H1 (cell line): Measurements from ENCODE around the gene RAB31. TPM values are rescaled to one million over a fixed set of nuclear protein-coding genes. Genes with fewer than 3 reads are reported as not detected.

ENCODE experiments used
- CTCF ChIA-PET: fragments of 300-600 bp; sonication (Branson Sonifier 250); formaldehyde crosslinking; loops from one replicate; lab custom pipeline; 2021; ENCODE audit not compliant: partially characterized antibody; lab: Charles Lee
- POLR2A ChIA-PET: fragments of 300-600 bp; sonication (Branson Sonifier 250); formaldehyde crosslinking; loops from one replicate; lab custom pipeline; 2021; ENCODE audit warnings: inconsistent platforms; ENCODE audit not compliant: partially characterized antibody; lab: Charles Lee
- DNase-seq, 2 experiments: peaks; one replicate each; pipeline versions ENCODE4 v3.0.0 to v3.0.0-alpha.2; 2010 to 2022; ENCODE audit warnings: low spot score in 2 of 2, low read depth in 1 of 2, mixed read lengths in 1 of 2
- FAIRE-seq: peaks from 2 replicates; lab custom pipeline; 2011; peaks lifted over from hg19 to GRCh38; lab: Jason Lieb, UNC
- H2AFZ ChIP-seq: 2 replicates; pipeline ENCODE4 v1.8.1; 2012; ENCODE audit warnings: low read length, inconsistent platforms
- H2AK5ac ChIP-seq: 2 replicates; pipeline ENCODE4 v1.6.1; 2013; ENCODE audit warnings: low read depth, low read length
- H2BK120ac ChIP-seq: replicated peaks from 2 replicates; pipeline ENCODE3; 2013; ENCODE audit warnings: low read depth, low read length, inconsistent platforms
- H2BK12ac ChIP-seq: 2 replicates; pipeline ENCODE4 v1.6.1; 2013; ENCODE audit warnings: low read depth, low read length
- H2BK15ac ChIP-seq: 2 replicates; pipeline ENCODE4 v1.6.1; 2013; ENCODE audit warnings: low read length
- H2BK20ac ChIP-seq: 2 replicates; pipeline ENCODE4 v1.6.1; 2013; ENCODE audit warnings: low read length
- H2BK5ac ChIP-seq: 2 replicates; pipeline ENCODE4 v1.6.1; 2013; ENCODE audit warnings: low read depth, low read length
- H3K14ac ChIP-seq: 2 replicates; pipeline ENCODE4 v1.6.1; 2013; ENCODE audit warnings: inconsistent platforms; ENCODE audit not compliant: insufficient read length
- H3K18ac ChIP-seq: 2 replicates; pipeline ENCODE4 v1.6.1; 2013; ENCODE audit warnings: low read length; ENCODE audit errors: extremely low read depth
- H3K23ac ChIP-seq: 2 replicates; pipeline ENCODE4 v1.6.1; 2013; ENCODE audit warnings: inconsistent platforms; ENCODE audit not compliant: insufficient read length
- H3K23me2 ChIP-seq: 2 replicates; pipeline ENCODE4 v1.6.1; 2013; ENCODE audit warnings: low read depth, low read length
- H3K27ac ChIP-seq: 2 replicates; pipeline ENCODE4 v1.6.1; 2011; ENCODE audit warnings: low read depth, low read length, inconsistent platforms
- H3K27me3 ChIP-seq, 4 experiments: replicated peaks in 1 of 4; 1 replicate in 1 of 4; 2 replicates in 3 of 4; pipeline versions ENCODE4 v1.6.1 to v1.8.1; 2011 to 2013; ENCODE audit warnings: low read length in 3 of 4, mild to moderate bottlenecking in 3 of 4, inconsistent platforms in 2 of 4, mixed read lengths in 2 of 4, moderate library complexity in 1 of 4; ENCODE audit not compliant: control insufficient read depth in 3 of 4, insufficient read depth in 3 of 4; ENCODE audit errors: extremely low read depth in 1 of 4
- H3K36me3 ChIP-seq, 4 experiments: 2 replicates each; pipeline versions ENCODE4 v1.6.1 to v1.8.1; 2011 to 2013; ENCODE audit warnings: mild to moderate bottlenecking in 4 of 4, low read length in 3 of 4, moderate library complexity in 2 of 4, control low read depth in 1 of 4, inconsistent platforms in 1 of 4; ENCODE audit not compliant: insufficient read depth in 4 of 4, control insufficient read depth in 2 of 4
- H3K4ac ChIP-seq: replicated peaks from 2 replicates; pipeline ENCODE3; 2013; ENCODE audit warnings: low read length, low read depth, mixed read lengths, inconsistent platforms; ENCODE audit not compliant: insufficient read length
- H3K4me1 ChIP-seq, 4 experiments: replicated peaks in 1 of 4; 1 replicate in 1 of 4; 2 replicates in 3 of 4; pipeline versions ENCODE4 v1.6.1 to v1.8.1; 2011 to 2013; ENCODE audit warnings: low read length in 3 of 4, inconsistent platforms in 2 of 4, mixed read lengths in 1 of 4; ENCODE audit not compliant: insufficient read depth in 4 of 4, control insufficient read depth in 3 of 4
- H3K4me2 ChIP-seq, 2 experiments: 2 replicates each; pipeline versions ENCODE4 v1.6.1 to v1.8.1; 2011 to 2013; ENCODE audit warnings: low read depth in 2 of 2, low read length in 2 of 2, control low read depth in 1 of 2, inconsistent platforms in 1 of 2, mild to moderate bottlenecking in 1 of 2; ENCODE audit not compliant: insufficient read depth in 1 of 2
- H3K4me3 ChIP-seq, 4 experiments: fragments of 200-600, 300-600 bp in 1 of 4; sonication (generic), shearing (Covaris generic), sonication (Bioruptor Twin) in 1 of 4; 2 replicates each; pipeline versions ENCODE4 v1.5.1 to v1.8.1; 2011 to 2016; ENCODE audit warnings: low read length in 4 of 4, low read depth in 3 of 4, control low read depth in 2 of 4, inconsistent platforms in 2 of 4, mild to moderate bottlenecking in 2 of 4, mixed read lengths in 1 of 4, moderate library complexity in 1 of 4; ENCODE audit not compliant: insufficient read depth in 2 of 4; ENCODE audit errors: extremely low read depth in 1 of 4
- H3K56ac ChIP-seq: replicated peaks from 2 replicates; pipeline ENCODE3; 2013; ENCODE audit warnings: low read depth, mild to moderate bottlenecking, mixed read lengths, low read length, inconsistent platforms; ENCODE audit not compliant: insufficient read length
- H3K79me1 ChIP-seq: 2 replicates; pipeline ENCODE4 v1.6.1; 2013; ENCODE audit warnings: low read depth, low read length, control low read depth
- H3K79me2 ChIP-seq, 2 experiments: 2 replicates each; pipeline versions ENCODE4 v1.6.1 to v1.8.1; 2012 to 2013; ENCODE audit warnings: low read length in 2 of 2, mild to moderate bottlenecking in 2 of 2, inconsistent platforms in 1 of 2; ENCODE audit not compliant: insufficient read depth in 2 of 2, control insufficient read depth in 1 of 2
- H3K9ac ChIP-seq, 4 experiments: replicated peaks in 1 of 4; 1 replicate in 1 of 4; 2 replicates in 3 of 4; pipeline versions ENCODE4 v1.6.1 to v1.8.1; 2011 to 2013; ENCODE audit warnings: low read depth in 3 of 4, low read length in 3 of 4, control low read depth in 2 of 4, mild to moderate bottlenecking in 2 of 4, moderate library complexity in 2 of 4, inconsistent platforms in 1 of 4; ENCODE audit errors: extremely low read depth in 1 of 4
- H3K9me3 ChIP-seq, 2 experiments: 2 replicates each; pipeline versions ENCODE4 v1.6.1 to v1.8.1; 2012 to 2013; ENCODE audit warnings: mild to moderate bottlenecking in 2 of 2, moderate library complexity in 2 of 2, control low read depth in 1 of 2, inconsistent platforms in 1 of 2, low read depth in 1 of 2, low read length in 1 of 2, mixed read lengths in 1 of 2; ENCODE audit not compliant: insufficient read depth in 2 of 2
- H4K20me1 ChIP-seq, 2 experiments: replicated peaks in 1 of 2; 2 replicates each; pipeline versions ENCODE3 to v1.8.1; 2011 to 2013; ENCODE audit warnings: inconsistent platforms in 2 of 2, low read length in 2 of 2, mild to moderate bottlenecking in 1 of 2; ENCODE audit not compliant: insufficient read depth in 2 of 2, control insufficient read depth in 1 of 2
- H4K5ac ChIP-seq: 2 replicates; pipeline ENCODE4 v1.6.1; 2013; ENCODE audit warnings: low read length, low read depth, mixed read lengths, inconsistent platforms; ENCODE audit not compliant: insufficient read length
- H4K8ac ChIP-seq: 2 replicates; pipeline ENCODE4 v1.8.0; 2013; ENCODE audit warnings: mild to moderate bottlenecking, moderate library complexity, low read length, inconsistent platforms; ENCODE audit not compliant: insufficient read depth; ENCODE audit errors: extremely low read depth
- H4K91ac ChIP-seq: replicated peaks from 2 replicates; pipeline ENCODE3; 2013; ENCODE audit warnings: low read length, mixed read lengths, inconsistent platforms; ENCODE audit not compliant: insufficient read length
- CTBP2 ChIP-seq: IDR thresholded peaks from 2 replicates; pipeline ENCODE4 v1.7.0; 2011; ENCODE audit warnings: borderline replicate concordance, mild to moderate bottlenecking, moderate library complexity, mixed read lengths, low read length; ENCODE audit not compliant: insufficient read depth, insufficient read length
- EGR1 ChIP-seq: IDR thresholded peaks from 2 replicates; pipeline ENCODE4 v1.6.1; 2011; ENCODE audit warnings: low read depth, low read length, borderline replicate concordance
- RNF2 ChIP-seq: fragments of 200-900, 300-1000 bp; sonication (generic); IDR thresholded peaks from 2 replicates; pipeline ENCODE4 v1.7.1; 2016; ENCODE audit warnings: borderline replicate concordance, low read depth, mild to moderate bottlenecking, antibody characterized with exemption, low read length; ENCODE audit not compliant: poor library complexity, severe bottlenecking; ENCODE audit errors: missing control alignments
- TAF1 ChIP-seq: IDR thresholded peaks from 2 replicates; pipeline ENCODE4 v1.6.1; 2011; ENCODE audit warnings: mild to moderate bottlenecking, low read depth, low read length
- TAF7 ChIP-seq: optimal IDR thresholded peaks from 2 replicates; pipeline ENCODE3; 2011; ENCODE audit warnings: low read depth, mild to moderate bottlenecking, inconsistent platforms, low read length, moderate library complexity, borderline replicate concordance
- WGBS, 2 experiments: shearing (Covaris generic) in 1 of 2; methylation state at CpG; one replicate each; pipeline versions ENCODE4 v1.1.6 to v1.1.7; 2013 to 2015; ENCODE audit warnings: low lambda C conversion rate in 2 of 2, mixed read lengths in 2 of 2, inconsistent platforms in 1 of 2, low coverage in 1 of 2, missing lambda C conversion rate in 1 of 2; ENCODE audit not compliant: insufficient replicate concordance in 2 of 2, insufficient coverage in 1 of 2, insufficient read length in 1 of 2; ENCODE audit errors: extremely low coverage in 1 of 2, missing lambda C conversion rate in 1 of 2; 5-methylcytosine and 5-hydroxymethylcytosine counted together
- polyA plus RNA-seq, 7 experiments: library from polyadenylated mRNA; depleted of rRNA in 3 of 7; stranded (reverse) in 5 of 7; unstranded in 2 of 7; fragments of >200 nt in 5 of 7; fragments of 200-250 nt in 2 of 7; gene quantifications; 1 replicate in 5 of 7; 2 replicates in 1 of 7; 4 replicates in 1 of 7; pipeline versions ENCODE4 v1.2.1 to v1.2.3, GENCODE V29; 2011 to 2013; ENCODE audit warnings: missing spikeins in 2 of 7, mixed read lengths in 2 of 7
- total RNA-seq: library from RNA; stranded (reverse); fragmentation: NEBNext Ultra II Directional; extraction: Animal tissue kit (Norgen Biotek cat#: 25700); gene quantifications from 2 replicates; pipeline ENCODE4 v1.2.1, GENCODE V29; 2021
- TF ChIP-seq, protein P1 (sequence below): IDR thresholded peaks from 2 replicates; pipeline ENCODE4 v1.6.1; 2011; ENCODE audit warnings: low read length, improper control_type of control experiment
- TF ChIP-seq, protein P2 (sequence below): IDR thresholded peaks from 2 replicates; pipeline ENCODE4 v1.6.1; 2011; ENCODE audit warnings: low read depth, mild to moderate bottlenecking, low read length; ENCODE audit not compliant: insufficient read depth

The RAB31 gene
- total and polyA plus RNA-seq, 2 of the 8 experiments (the other 6 are each of a cell fraction or from before 2014, with no cell fraction given), result 15.2 to 40.9 TPM

DNA sequence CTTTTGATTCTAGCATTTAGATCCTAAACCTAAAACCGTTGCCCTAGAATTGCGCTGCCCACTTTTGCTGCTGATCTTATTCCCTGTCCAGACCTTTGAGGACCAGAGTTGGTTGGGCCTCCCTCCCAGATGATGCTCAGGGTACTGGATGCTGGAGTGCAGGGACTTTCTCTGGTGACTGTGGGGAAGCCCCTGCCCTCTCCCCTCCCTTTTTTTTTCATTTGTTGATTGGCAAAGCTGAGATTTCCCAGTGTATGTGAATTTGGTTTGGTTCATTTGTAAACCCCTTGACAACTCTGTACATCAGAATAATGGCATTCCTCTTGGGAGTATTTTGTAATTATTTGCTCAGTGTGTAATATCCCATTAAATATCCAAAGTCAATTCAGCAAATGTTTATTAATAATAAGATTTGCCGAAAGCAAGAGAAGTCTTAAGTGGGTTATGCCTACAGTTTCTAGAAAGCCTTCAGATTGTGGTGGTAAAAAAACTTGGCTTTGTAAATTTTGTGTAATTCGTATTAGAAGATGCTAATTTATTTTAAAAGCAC, 28.3 kb downstream of the RAB31 start:
- ChIA-PET CTCF (interaction anchor here (0.6 to 2.1 kb wide), 4 partner anchors 10 to 53 kb away, joined by 3 to 9 read pairs (median 4); no protein-coding TSS in a partner anchor), POLR2A (no interaction called here)
- H3K27ac ChIP-seq, result no peak overlapping the region
- H2BK15ac ChIP-seq, result no peak overlapping the region
- no peak overlapping the region for H4K8ac ChIP-seq
- H3K9ac ChIP-seq, result no peak overlapping the region
- no peaks in the 10 kb centered on the region for H3K23me2 ChIP-seq
- H3K18ac ChIP-seq, result no peak overlapping the region
- FAIRE-seq (no peak), DNase-seq (no peak)
- no peak overlapping the region for H2BK120ac ChIP-seq
- H3K4me1 ChIP-seq, result peaks cover 4 to 8% (median 7%) of the 10 kb centered on the region in 4 experiments
- H2BK20ac ChIP-seq, result no peak overlapping the region
- no peaks in the 10 kb centered on the region for H3K36me3 ChIP-seq
- no peak overlapping the region for H3K4me2 ChIP-seq
- H3K79me2 ChIP-seq, result no peaks in the 10 kb centered on the region; a peak in 1 of 4 replicates
- no peak overlapping the region for H4K91ac ChIP-seq
- no peak overlapping the region for H3K23ac ChIP-seq
- no peaks in the 10 kb centered on the region for H4K20me1 ChIP-seq
- no peaks in the 10 kb centered on the region for H3K27me3 ChIP-seq
- H3K4ac ChIP-seq, result no peak overlapping the region
- H3K14ac ChIP-seq, result no peak overlapping the region
- no peak overlapping the region for H2AFZ ChIP-seq
- H4K5ac ChIP-seq, result no peak overlapping the region
- H2BK12ac ChIP-seq, result no peak overlapping the region
- no peak overlapping the region for H2AK5ac ChIP-seq
- no peaks in the 10 kb centered on the region for H3K9me3 ChIP-seq
- no peak overlapping the region for H2BK5ac ChIP-seq
- TF ChIP-seq TAF7, result no peak
- TF ChIP-seq EGR1, result no peak
- TF ChIP-seq, protein P1, sequence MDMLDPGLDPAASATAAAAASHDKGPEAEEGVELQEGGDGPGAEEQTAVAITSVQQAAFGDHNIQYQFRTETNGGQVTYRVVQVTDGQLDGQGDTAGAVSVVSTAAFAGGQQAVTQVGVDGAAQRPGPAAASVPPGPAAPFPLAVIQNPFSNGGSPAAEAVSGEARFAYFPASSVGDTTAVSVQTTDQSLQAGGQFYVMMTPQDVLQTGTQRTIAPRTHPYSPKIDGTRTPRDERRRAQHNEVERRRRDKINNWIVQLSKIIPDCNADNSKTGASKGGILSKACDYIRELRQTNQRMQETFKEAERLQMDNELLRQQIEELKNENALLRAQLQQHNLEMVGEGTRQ, result no peak
- TF ChIP-seq, protein P2, sequence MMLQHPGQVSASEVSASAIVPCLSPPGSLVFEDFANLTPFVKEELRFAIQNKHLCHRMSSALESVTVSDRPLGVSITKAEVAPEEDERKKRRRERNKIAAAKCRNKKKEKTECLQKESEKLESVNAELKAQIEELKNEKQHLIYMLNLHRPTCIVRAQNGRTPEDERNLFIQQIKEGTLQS, result no peak
- TF ChIP-seq CTBP2, result no peak
- TF ChIP-seq RNF2, result no peak
- TF ChIP-seq TAF1, result no peak
- 48% methylated on average over 4 of the region's 4 CpGs; no CpG with 5 or more reads in 1 of the 2 experiments for WGBS, 2 experiments
- H3K56ac ChIP-seq, result no peak overlapping the region
- H3K79me1 ChIP-seq, result no peaks in the 10 kb centered on the region
- H3K4me3 ChIP-seq, result no peak overlapping the region
